Mesothelial cell of epicardium (in vitro differentiated cells): ENCODE results near the gene PLPPR1. TPM values are rescaled to one million over a fixed set of nuclear protein-coding genes. Genes with fewer than 3 reads are reported as not detected.

Experiments
- DNase-seq, 2 experiments: peaks; one replicate each; pipeline ENCODE4 v3.0.0; 2021; ENCODE audit warnings: low spot score in 2 of 2; ENCODE audit not compliant: unreplicated experiment in 2 of 2
- H3K27ac Mint-ChIP-seq: 2 replicates; pipeline ENCODE4 v1.8.0; 2021; ENCODE audit warnings: mixed read lengths
- H3K27me3 Mint-ChIP-seq: 2 replicates; pipeline ENCODE4 v1.8.0; 2021; ENCODE audit warnings: low read depth, mixed read lengths
- H3K36me3 Mint-ChIP-seq: 2 replicates; pipeline ENCODE4 v1.8.0; 2021; ENCODE audit warnings: mixed read lengths
- H3K4me1 Mint-ChIP-seq: 2 replicates; pipeline ENCODE4 v1.8.0; 2021; ENCODE audit warnings: mixed read lengths
- H3K4me3 Mint-ChIP-seq: 2 replicates; pipeline ENCODE4 v1.8.0; 2021; ENCODE audit warnings: mild to moderate bottlenecking, moderate library complexity, mixed read lengths
- H3K9me3 Mint-ChIP-seq: 2 replicates; pipeline ENCODE4 v1.8.0; 2021; ENCODE audit warnings: mixed read lengths
- CTCF ChIP-seq: fragments of 200-600 bp; sonication (generic); IDR thresholded peaks from one replicate; pipeline ENCODE4 v1.5.0; 2021; ENCODE audit warnings: antibody characterized with exemption; ENCODE audit not compliant: unreplicated experiment
- total RNA-seq: library from RNA; stranded (reverse); gene quantifications from 3 replicates; pipeline ENCODE4 v1.2.1, GENCODE V29; 2021

PLPPR1 gene
- total RNA-seq, 1 donor from 2014 or later, result 1.3 TPM

GRCh38 chr9:101371813-101372212 is 343.3 kb downstream of the PLPPR1 start:
- H3K4me3 Mint-ChIP-seq, result no peak overlapping the region
- no peak overlapping the region for H3K27ac Mint-ChIP-seq
- peaks cover 4% of the 10 kb centered on the region for H3K4me1 Mint-ChIP-seq
- TF ChIP-seq CTCF, result no peak
- no peak for DNase-seq
- H3K27me3 Mint-ChIP-seq, result no peaks in the 10 kb centered on the region
- H3K9me3 Mint-ChIP-seq, result peaks cover 8% of the 10 kb centered on the region
- H3K36me3 Mint-ChIP-seq, result no peaks in the 10 kb centered on the region

- peaks cover under 1% of the 10 kb centered on the region for H3K36me3 Mint-ChIP-seq
- no peak for TF ChIP-seq CTCF
- peaks cover 10% of the 10 kb centered on the region for H3K9me3 Mint-ChIP-seq
- peaks cover 4% of the 10 kb centered on the region for H3K4me1 Mint-ChIP-seq
- no peak overlapping the region for H3K4me3 Mint-ChIP-seq
- DNase-seq, result no peak
- no peaks in the 10 kb centered on the region for H3K27me3 Mint-ChIP-seq
- H3K27ac Mint-ChIP-seq, result no peak overlapping the region
Observed at GRCh38 chr9:101372327-101373118, 344.0 kb downstream of the PLPPR1 start.
